ENCODE measurements around the gene ICAM4. TPM values are rescaled to one million over a fixed set of nuclear protein-coding genes. Genes with fewer than 3 reads are reported as not detected.

ICAM4 gene
- total RNA-seq, 1 donor from 2014 or later = not detected

DNA sequence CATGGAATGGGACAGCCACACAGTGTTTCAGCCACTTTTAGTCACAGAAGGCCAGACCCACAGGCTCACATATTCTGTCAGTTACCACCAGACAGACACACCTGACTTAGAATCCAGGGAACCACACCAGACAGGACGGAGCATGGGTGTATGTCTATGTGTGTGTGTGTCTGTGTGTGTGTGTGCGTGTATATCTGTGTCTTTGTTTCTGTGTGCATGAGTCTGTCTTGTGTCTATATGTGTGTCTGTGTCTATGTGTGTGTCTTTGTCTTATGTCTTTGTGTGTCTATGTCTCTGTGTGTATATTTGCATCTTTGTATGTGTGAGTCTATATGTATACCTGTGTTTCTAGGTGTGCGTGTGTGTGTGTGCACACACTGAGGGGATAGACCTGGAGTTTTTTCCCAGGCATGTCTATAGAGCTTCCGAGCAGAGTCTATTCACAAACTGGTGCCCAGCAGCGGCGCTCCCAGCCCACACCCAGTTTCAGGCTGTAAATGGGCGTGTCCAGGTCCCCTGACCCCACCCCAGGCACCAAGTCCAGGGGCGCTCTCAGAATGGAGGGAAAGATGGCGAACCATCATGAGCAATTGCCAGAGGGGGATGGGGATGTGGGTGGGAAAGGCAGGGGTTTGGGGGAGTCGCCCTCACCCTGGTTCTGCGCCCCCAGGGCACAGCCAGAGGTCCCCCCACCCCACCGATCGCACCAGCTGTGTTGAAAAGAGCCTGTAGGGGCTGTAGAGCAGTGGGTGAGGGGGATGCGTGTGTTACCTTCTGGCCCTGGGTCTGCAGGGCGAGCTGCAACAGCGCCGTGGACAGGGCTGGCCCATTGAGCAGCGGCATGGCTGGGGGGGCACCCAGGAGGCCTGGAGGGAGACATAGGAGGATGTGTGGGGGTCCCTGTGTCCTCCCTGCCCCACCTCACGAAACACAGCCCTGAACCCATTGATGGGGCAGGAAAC, 35.4 kb downstream of the ICAM4 start:
- Histone ChIP-seq H3K27me3 (no peaks in the 10 kb centered on the region), H3K4me1 (no peaks in the 10 kb centered on the region), H3K36me3 (peaks cover 0 to 89% of the 10 kb centered on the region in 2 donors), H3K27ac (no peak overlapping the region), H3K9me3 (no peaks in the 10 kb centered on the region), H3K4me3 (no peak overlapping the region)
- intact Hi-C loops (cut with DNase I) = no loop called here
- no peak for DNase-seq (ENCODE audit: extremely low spot score in 2 of 2)
- TF ChIP-seq, protein P1, sequence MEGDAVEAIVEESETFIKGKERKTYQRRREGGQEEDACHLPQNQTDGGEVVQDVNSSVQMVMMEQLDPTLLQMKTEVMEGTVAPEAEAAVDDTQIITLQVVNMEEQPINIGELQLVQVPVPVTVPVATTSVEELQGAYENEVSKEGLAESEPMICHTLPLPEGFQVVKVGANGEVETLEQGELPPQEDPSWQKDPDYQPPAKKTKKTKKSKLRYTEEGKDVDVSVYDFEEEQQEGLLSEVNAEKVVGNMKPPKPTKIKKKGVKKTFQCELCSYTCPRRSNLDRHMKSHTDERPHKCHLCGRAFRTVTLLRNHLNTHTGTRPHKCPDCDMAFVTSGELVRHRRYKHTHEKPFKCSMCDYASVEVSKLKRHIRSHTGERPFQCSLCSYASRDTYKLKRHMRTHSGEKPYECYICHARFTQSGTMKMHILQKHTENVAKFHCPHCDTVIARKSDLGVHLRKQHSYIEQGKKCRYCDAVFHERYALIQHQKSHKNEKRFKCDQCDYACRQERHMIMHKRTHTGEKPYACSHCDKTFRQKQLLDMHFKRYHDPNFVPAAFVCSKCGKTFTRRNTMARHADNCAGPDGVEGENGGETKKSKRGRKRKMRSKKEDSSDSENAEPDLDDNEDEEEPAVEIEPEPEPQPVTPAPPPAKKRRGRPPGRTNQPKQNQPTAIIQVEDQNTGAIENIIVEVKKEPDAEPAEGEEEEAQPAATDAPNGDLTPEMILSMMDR (IDR thresholded peaks at IDR 0.05) = no peak
- TF ChIP-seq POLR2AphosphoS5 (IDR thresholded peaks at IDR 0.05; ENCODE audit: insufficient read depth in 1 of 2, low read depth in 1 of 2) (no peak), POLR2A (IDR thresholded peaks at IDR 0.05) (no peak)

DNA sequence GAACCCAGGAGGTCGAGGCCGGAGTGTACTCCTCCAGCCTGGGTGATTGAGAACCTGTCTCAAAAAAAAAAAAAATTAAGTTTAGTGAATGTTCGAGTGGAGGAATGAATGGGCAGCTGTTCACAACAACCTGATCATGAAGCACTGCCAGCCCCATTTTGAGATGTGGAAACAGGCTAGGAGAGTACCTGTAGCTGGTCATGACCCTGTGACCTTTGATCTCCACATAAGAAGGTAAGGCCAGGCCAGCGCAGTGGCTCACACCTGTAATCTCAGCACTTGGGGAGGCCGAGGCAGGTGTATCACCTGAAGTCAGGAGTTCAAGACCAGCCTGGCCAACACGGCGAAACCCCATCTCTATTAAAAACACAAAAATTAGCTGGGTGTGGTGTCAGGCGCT, 39.0 kb downstream of the ICAM4 start:
- Histone ChIP-seq H3K9me3 (no peaks in the 10 kb centered on the region), H3K36me3 (peaks cover 0 to 93% of the 10 kb centered on the region in 2 donors), H3K4me1 (no peaks in the 10 kb centered on the region), H3K4me3 (no peak overlapping the region), H3K27me3 (no peaks in the 10 kb centered on the region), H3K27ac (no peak overlapping the region)
- intact Hi-C loops (cut with DNase I) = loop anchor here (5.0 kb wide), 1 partner anchor 62 kb away; no protein-coding TSS in a partner anchor
- no peak for DNase-seq (ENCODE audit: extremely low spot score in 2 of 2)
- TF ChIP-seq POLR2A (IDR thresholded peaks at IDR 0.05) = no peak
- TF ChIP-seq, protein P1 (IDR thresholded peaks at IDR 0.05) = no peak
- no peak for TF ChIP-seq POLR2AphosphoS5 (IDR thresholded peaks at IDR 0.05; ENCODE audit: insufficient read depth in 1 of 2, low read depth in 1 of 2)

DNA sequence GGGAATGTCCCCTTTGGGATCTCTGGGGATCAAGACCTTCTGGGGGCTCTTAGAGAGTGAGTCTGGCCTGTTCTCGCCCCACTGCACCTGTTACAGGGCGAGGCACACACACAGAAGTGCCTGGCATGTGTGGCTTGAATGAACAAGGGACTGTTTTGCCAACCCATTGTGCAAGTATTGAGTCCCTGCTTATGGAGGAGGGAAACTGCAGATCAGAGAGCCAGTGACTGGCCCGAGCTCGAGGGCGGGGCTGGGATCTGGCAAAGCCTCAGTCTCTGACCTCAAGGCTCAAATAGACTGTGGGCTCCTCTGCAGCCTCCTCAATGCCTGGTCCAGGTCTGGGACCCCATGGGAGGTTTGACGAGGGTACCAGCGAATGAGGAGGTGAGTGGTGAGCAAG, 41.0 kb downstream of the ICAM4 start:
- Histone ChIP-seq H3K27ac (no peak overlapping the region), H3K36me3 (peaks cover 0 to 74% of the 10 kb centered on the region in 2 donors), H3K4me3 (no peak overlapping the region), H3K4me1 (peaks cover 13% of the 10 kb centered on the region), H3K27me3 (no peaks in the 10 kb centered on the region), H3K9me3 (no peaks in the 10 kb centered on the region)
- intact Hi-C loops (cut with DNase I) = loop anchor here (5.0 kb wide), 1 partner anchor 60 kb away; no protein-coding TSS in a partner anchor
- no peak for DNase-seq (ENCODE audit: extremely low spot score in 2 of 2)
- TF ChIP-seq POLR2AphosphoS5 (IDR thresholded peaks at IDR 0.05; ENCODE audit: insufficient read depth in 1 of 2, low read depth in 1 of 2) (no peak), POLR2A (IDR thresholded peaks at IDR 0.05) (no peak)
- TF ChIP-seq, protein P1 (IDR thresholded peaks at IDR 0.05) = no peak

DNA sequence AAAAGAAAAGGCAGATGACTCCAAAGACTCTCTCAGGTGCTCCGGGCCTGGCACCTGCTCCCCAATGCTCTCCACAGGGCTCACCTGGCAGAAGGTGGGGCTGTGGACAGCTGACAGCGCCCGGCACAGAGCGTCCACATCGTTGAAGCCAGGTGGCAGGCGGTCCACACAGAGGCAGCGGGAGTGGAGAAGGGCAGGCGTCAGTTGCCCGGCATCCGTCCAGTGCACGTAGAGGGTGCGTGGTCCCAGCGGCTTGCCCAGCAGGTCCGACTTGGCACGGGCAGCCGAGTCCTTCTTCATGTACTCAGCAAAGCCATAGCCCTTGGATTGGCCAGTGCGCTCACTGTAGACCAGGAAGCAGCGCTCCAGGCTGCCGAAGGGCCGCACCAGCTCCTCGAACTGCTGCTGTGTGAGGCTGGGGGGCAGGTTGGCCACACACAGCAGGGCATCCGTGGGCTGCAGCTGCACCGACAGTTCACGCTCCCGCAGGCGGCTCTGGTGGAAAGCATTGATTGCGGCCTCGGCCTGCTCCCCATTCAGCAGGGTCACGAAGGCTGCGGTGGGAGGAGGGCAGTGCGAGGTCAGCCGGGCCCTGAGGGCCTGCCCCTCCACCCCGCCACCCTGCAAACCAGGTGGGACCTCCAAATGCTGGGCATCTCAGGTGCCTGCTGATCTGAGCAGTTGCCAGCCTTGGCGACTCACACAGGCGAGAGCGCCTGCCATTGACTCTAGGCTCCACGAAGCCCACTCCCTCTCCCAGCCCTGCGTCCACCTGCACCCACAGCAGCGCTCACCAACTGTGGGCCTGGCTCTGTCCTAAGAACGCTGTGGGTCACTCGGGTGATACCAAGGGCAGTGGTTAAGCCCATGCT, 42.0 kb downstream of the ICAM4 start:
- intact Hi-C loops (cut with DNase I) = loop anchor here (5.0 kb wide), 1 partner anchor 59 kb away; no protein-coding TSS in a partner anchor
- H3K4me1 ChIP-seq = peaks cover 15% of the 10 kb centered on the region
- no peak for DNase-seq (ENCODE audit: extremely low spot score in 2 of 2)
- H3K27ac ChIP-seq = no peak overlapping the region
- no peaks in the 10 kb centered on the region for H3K9me3 ChIP-seq
- H3K4me3 ChIP-seq = no peak overlapping the region
- H3K36me3 ChIP-seq = peaks cover 0 to 65% of the 10 kb centered on the region in 2 donors
- TF ChIP-seq, protein P1 (IDR thresholded peaks at IDR 0.05) = no peak
- TF ChIP-seq POLR2A (IDR thresholded peaks at IDR 0.05) = no peak
- no peak for TF ChIP-seq POLR2AphosphoS5 (IDR thresholded peaks at IDR 0.05; ENCODE audit: insufficient read depth in 1 of 2, low read depth in 1 of 2)
- no peaks in the 10 kb centered on the region for H3K27me3 ChIP-seq

Measured in vagina (tissue), 2 donors.